GM12801 (cell line): ENCODE data around the gene CACNG8.

Experiments used
- TF ChIP-seq, protein P1 (sequence below): IDR thresholded peaks from one replicate; pipeline ENCODE4 v1.5.1; 2011; ENCODE audit warnings: control low read depth; ENCODE audit not compliant: insufficient read length; ENCODE audit errors: extremely low read depth

Gene CACNG8

DNA sequence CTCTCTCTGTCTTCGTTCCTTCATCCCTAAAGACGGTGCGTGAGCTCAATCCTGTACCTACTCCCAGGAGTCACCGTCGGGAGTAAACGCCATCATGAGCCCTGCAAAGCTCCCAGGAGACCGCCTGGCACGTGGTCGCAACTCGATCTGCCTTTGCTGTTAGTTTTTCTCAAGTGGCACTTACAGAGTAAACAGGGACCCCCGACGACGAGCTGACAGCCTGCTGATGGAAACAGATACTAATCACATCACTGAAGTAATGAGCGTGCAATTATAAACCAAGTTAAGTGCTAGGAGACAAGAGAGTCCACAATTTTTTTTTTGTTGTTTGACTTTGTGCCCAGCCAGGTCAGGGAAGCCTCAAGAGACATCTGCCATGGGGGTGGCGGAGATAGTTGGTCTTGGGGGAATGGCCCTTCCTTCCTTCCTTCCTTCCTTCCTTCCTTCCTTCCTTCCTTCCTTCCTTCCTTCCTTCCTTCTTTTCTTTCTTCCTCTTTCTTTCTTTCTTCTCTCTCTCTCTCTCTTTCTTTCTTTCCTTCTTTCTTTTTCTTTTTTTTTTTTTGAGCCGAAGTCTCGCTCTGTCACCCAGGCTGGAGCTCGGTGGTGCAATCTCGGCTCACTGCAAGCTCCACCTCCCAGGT lies 52.3 kb downstream of the CACNG8 start:
- TF ChIP-seq, protein P1, sequence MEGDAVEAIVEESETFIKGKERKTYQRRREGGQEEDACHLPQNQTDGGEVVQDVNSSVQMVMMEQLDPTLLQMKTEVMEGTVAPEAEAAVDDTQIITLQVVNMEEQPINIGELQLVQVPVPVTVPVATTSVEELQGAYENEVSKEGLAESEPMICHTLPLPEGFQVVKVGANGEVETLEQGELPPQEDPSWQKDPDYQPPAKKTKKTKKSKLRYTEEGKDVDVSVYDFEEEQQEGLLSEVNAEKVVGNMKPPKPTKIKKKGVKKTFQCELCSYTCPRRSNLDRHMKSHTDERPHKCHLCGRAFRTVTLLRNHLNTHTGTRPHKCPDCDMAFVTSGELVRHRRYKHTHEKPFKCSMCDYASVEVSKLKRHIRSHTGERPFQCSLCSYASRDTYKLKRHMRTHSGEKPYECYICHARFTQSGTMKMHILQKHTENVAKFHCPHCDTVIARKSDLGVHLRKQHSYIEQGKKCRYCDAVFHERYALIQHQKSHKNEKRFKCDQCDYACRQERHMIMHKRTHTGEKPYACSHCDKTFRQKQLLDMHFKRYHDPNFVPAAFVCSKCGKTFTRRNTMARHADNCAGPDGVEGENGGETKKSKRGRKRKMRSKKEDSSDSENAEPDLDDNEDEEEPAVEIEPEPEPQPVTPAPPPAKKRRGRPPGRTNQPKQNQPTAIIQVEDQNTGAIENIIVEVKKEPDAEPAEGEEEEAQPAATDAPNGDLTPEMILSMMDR: no peak

DNA sequence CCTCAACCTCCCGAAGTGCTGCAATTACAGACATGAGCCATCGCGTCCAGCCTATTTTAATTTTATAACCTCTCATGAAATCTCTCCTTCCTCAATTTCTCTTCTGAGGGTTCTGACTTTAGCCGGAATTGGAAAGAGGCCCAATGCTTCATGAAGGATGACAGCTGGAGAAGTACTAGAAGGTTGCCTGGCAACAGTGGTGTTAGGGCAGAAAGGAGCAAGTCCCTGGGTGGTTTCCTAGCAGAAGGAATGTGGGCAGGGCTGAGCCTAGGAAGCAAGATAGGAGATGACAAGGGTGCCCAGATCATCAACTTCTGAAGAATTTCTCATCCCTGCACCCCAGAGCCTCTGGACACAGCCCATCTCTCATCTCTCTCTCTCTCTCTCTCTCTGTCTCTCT lies 54.5 kb downstream of the CACNG8 start:
- TF ChIP-seq, protein P1: no peak

DNA sequence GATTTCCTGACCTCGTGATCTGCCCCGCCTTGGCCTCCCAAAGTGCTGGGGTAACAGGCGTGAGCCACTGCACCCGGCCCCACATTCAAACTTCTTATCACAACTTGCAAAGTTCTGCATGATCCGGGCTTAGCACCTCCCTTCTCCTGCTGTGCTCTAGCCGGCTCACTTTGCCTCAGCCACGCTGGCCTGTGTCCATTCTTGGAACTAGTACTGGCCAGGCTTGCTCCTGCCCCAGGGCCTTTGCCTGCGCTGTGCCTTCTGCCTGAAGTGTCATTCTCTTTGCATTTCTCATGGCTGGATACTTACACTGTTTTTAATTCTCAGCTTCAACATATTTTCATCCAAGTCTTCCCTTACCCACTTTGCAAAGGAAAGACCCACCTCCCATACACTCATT lies 58.6 kb downstream of the CACNG8 start:
- TF ChIP-seq, protein P1: no peak

DNA sequence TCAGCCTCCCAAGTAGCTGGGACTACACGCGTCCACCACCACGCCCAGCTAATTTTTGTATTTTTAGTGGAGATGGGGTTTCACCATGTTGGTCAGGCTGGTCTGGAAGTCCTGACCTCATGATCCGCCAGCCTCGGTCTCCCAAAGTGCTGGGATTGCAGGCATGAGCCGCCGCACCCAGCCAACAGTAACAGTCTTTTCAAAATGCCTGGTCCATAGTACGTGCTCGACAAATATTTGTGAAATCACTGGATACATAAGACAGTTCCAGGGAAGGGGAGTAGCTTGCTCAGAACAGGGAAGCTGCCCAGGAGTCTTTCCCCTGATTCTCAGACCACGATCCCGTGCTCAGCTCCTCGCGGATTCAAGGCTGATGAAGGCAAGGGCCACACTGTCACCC lies 59.2 kb downstream of the CACNG8 start:
- TF ChIP-seq, protein P1: no peak

DNA sequence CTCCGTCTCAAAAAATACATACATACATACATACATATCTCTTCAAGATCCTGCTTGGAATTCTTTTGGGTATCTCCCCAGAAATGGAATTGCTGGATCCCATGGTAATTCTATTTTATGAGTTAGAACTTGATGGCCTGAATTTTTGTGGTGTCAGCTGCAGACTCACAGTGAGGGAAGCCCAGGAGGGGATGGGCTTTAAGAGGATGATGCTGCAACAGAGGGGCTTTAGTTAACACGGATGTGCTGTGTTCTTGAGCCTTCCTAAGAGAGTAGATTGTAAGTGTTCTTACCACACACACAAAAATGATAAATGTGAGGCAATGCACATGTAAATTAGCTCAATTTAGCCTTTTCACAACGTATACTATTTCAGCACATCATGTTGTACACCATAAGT lies 60.5 kb downstream of the CACNG8 start:
- TF ChIP-seq, protein P1: no peak

DNA sequence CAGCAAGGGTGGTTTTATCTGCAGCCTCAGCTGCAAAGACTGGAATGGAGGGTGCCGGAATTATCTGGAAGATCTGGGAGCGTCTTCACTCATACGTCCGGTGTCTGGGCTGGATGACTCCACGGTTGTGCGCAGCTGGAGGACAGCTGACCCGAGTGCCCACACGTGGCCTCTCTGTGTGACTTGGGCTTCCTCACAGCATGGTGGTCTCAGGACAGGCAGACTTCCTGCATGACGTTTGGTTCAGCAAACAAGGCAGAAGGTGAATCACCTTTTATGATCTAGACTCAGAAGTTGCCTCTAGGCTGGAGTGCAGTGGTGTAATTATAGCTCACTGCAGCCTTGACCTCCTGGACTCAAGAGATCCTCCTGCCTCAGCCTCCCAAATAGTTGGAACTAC lies 61.9 kb downstream of the CACNG8 start:
- TF ChIP-seq, protein P1: no peak

DNA sequence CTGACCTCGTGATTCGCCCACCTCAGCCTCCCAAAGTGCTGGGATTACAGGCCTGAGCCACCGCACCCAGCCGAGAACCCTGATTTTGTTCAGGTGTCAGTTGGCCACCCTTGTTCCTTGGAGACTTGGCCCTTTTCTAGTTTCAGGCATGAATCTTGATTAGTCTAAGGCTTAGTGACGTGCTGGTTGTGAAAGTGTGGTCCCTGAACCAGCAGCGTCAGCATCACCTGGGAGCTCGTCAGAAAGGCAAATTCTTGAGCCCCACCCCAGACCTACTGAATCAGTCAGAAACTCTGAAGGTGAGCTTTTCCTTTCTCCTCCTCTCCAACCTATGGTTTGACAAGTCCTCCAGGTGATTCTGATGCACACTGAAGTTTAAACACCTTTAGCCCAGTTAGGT lies 63.9 kb downstream of the CACNG8 start:
- TF ChIP-seq, protein P1: no peak

DNA sequence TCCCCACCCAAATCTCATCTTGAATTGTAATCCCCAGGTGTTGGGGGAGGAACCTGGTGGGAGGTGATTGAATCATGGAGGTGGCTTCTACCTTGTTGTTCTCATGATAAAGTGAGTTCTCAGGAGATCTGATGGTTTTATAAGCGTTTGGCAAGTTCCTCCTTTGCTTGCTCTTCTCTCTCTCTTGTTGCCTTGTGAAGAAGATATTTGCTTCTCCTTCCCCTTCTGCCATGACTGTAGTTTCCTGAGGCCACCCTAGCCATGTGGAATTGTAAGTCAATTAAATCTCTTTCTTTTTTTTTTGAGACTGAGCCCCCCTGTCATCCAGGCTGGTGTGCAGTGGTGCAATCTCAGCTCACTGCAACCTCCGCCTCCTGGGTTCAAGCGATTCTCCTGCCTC lies 66.6 kb downstream of the CACNG8 start:
- TF ChIP-seq, protein P1: no peak
